Endothelial cell of umbilical vein (primary cell): ENCODE results near the gene PPP2R5B. TPM values are rescaled to one million over a fixed set of nuclear protein-coding genes. Genes with fewer than 3 reads are reported as not detected.

ENCODE experiments used
- BruUV-seq: library from RNA; stranded (reverse); fragments of 400-500 nt; replicated peaks from 2 replicates; lab custom pipeline; 2021; lab: Mats Ljungman, UMichigan
- CTCF ChIA-PET: fragments of 300-600, 350-600 bp; sonication (Branson Sonifier 250); formaldehyde crosslinking; loops from one replicate; lab custom pipeline; 2021; ENCODE audit warnings: antibody characterized with exemption, inconsistent platforms; lab: Charles Lee
- POLR2A ChIA-PET: fragments of 300-600, 350-600 bp; sonication (Branson Sonifier 250); formaldehyde crosslinking; loops from one replicate; lab custom pipeline; 2021; ENCODE audit warnings: antibody characterized with exemption, inconsistent platforms; lab: Charles Lee
- DNase-seq: peaks from one replicate; pipeline ENCODE4 v3.0.0-alpha.2; 2011; ENCODE audit warnings: low read depth, low spot score
- FAIRE-seq: peaks from 2 replicates; lab custom pipeline; 2011; peaks lifted over from hg19 to GRCh38; lab: Jason Lieb, UNC
- H2AFZ ChIP-seq: 2 replicates; pipeline ENCODE4 v1.6.0; 2012; ENCODE audit warnings: low read depth, low read length, control low read depth, inconsistent platforms
- H3K27ac ChIP-seq: 2 replicates; pipeline ENCODE4 v1.5.1; 2011; ENCODE audit warnings: low read depth, mild to moderate bottlenecking, control low read depth, low read length, moderate library complexity; ENCODE audit not compliant: insufficient read depth
- H3K27me3 ChIP-seq, 2 experiments: 2 replicates each; pipeline versions ENCODE4 v1.6.0 to v1.6.1; 2011; ENCODE audit warnings: low read length in 2 of 2, mixed read lengths in 1 of 2; ENCODE audit not compliant: control insufficient read depth in 2 of 2, insufficient read depth in 2 of 2
- H3K36me3 ChIP-seq, 2 experiments: 2 replicates in 1 of 2; 3 replicates in 1 of 2; pipeline ENCODE4 v1.5.1; 2011; ENCODE audit warnings: low read length in 2 of 2, mild to moderate bottlenecking in 1 of 2, moderate library complexity in 1 of 2; ENCODE audit not compliant: control insufficient read depth in 2 of 2, insufficient read depth in 2 of 2; ENCODE audit errors: extremely low read depth in 1 of 2
- H3K4me1 ChIP-seq: 3 replicates; pipeline ENCODE4 v1.5.1; 2011; ENCODE audit warnings: mild to moderate bottlenecking, low read length; ENCODE audit not compliant: control insufficient read depth, insufficient read depth; ENCODE audit errors: extremely low read depth
- H3K4me2 ChIP-seq: 2 replicates; pipeline ENCODE4 v1.6.1; 2011; ENCODE audit warnings: low read length, control low read depth, mixed read lengths; ENCODE audit not compliant: insufficient read depth
- H3K4me3 ChIP-seq, 3 experiments: fragments of 200-600 bp in 1 of 3; sonication (generic), shearing (Covaris generic) in 1 of 3; replicated peaks in 1 of 3; 2 replicates each; pipeline ENCODE4 v1.5.1; 2011 to 2016; ENCODE audit warnings: control low read depth in 3 of 3, low read length in 3 of 3, mild to moderate bottlenecking in 2 of 3, inconsistent platforms in 1 of 3, low read depth in 1 of 3, moderate library complexity in 1 of 3; ENCODE audit not compliant: insufficient read depth in 1 of 3
- H3K79me2 ChIP-seq: 2 replicates; pipeline ENCODE4 v1.6.0; 2012; ENCODE audit warnings: low read length, inconsistent platforms; ENCODE audit not compliant: control insufficient read depth, insufficient read depth
- H3K9ac ChIP-seq: replicated peaks from 2 replicates; pipeline ENCODE3; 2011; ENCODE audit warnings: low read length, control low read depth; ENCODE audit not compliant: insufficient read depth; ENCODE audit errors: extremely low read depth
- H3K9me1 ChIP-seq: replicated peaks from 3 replicates; pipeline ENCODE4 v1.6.0; 2011; ENCODE audit warnings: mild to moderate bottlenecking, low read length; ENCODE audit not compliant: control insufficient read depth, insufficient read depth; ENCODE audit errors: extremely low read depth
- H3K9me3 ChIP-seq: replicated peaks from 2 replicates; pipeline ENCODE4 v1.5.1; 2012; ENCODE audit warnings: low read length, inconsistent platforms; ENCODE audit not compliant: control insufficient read depth, insufficient read depth
- H4K20me1 ChIP-seq: replicated peaks from 2 replicates; pipeline ENCODE3; 2011; ENCODE audit warnings: mild to moderate bottlenecking, low read length; ENCODE audit not compliant: control insufficient read depth, insufficient read depth; ENCODE audit errors: extremely low read depth
- CTCF ChIP-seq, 2 donors: IDR thresholded peaks; 1 replicate in 1 of 2; 2 replicates in 1 of 2; pipeline ENCODE4 v1.5.1; 2011; ENCODE audit warnings: low read length in 2 of 2, mild to moderate bottlenecking in 2 of 2, moderate library complexity in 2 of 2, control low read depth in 1 of 2, inconsistent platforms in 1 of 2, low read depth in 1 of 2; ENCODE audit not compliant: insufficient read depth in 1 of 2; ENCODE audit errors: extremely low read depth in 1 of 2
- EZH2 ChIP-seq: IDR thresholded peaks from 2 replicates; pipeline ENCODE4 v1.6.1; 2012; ENCODE audit warnings: borderline replicate concordance, low read depth, mild to moderate bottlenecking, moderate library complexity, low read length, inconsistent platforms; ENCODE audit not compliant: severe bottlenecking
- FOS ChIP-seq: IDR thresholded peaks from 2 replicates; pipeline ENCODE4 v1.6.1; 2011; ENCODE audit warnings: mild to moderate bottlenecking, low read length, moderate library complexity, borderline replicate concordance; ENCODE audit not compliant: insufficient read depth
- GATA2 ChIP-seq: IDR thresholded peaks from 2 replicates; pipeline ENCODE4 v1.7.0; 2011; ENCODE audit warnings: low read depth, mild to moderate bottlenecking, moderate library complexity, mixed read lengths, low read length; ENCODE audit not compliant: insufficient read length, insufficient read depth
- JUN ChIP-seq: IDR thresholded peaks from 2 replicates; pipeline ENCODE4 v1.6.1; 2011; ENCODE audit warnings: borderline replicate concordance, low read depth; ENCODE audit not compliant: insufficient read length, insufficient read depth
- MAX ChIP-seq: IDR thresholded peaks from 2 replicates; pipeline ENCODE4 v1.6.1; 2011; ENCODE audit not compliant: insufficient read depth, insufficient read length
- MYC ChIP-seq: IDR thresholded peaks from one replicate; pipeline ENCODE4 v1.6.1; 2011; ENCODE audit warnings: mild to moderate bottlenecking, low read depth, low read length
- POLR2A ChIP-seq: IDR thresholded peaks from 2 replicates; pipeline ENCODE4 v1.6.1; 2012; ENCODE audit warnings: low read depth, mild to moderate bottlenecking, control low read depth, low read length
- POLR2AphosphoS5 ChIP-seq: IDR thresholded peaks from 2 replicates; pipeline ENCODE4 v1.6.1; 2012; ENCODE audit warnings: low read depth, mild to moderate bottlenecking, control low read depth, low read length, moderate library complexity; ENCODE audit not compliant: insufficient read depth
- dilution Hi-C: fragments of 300-500 bp; cut with MboI; formaldehyde crosslinking; loops from one replicate; pipeline ENCODE4 v1.15.0; 2019; ENCODE audit warnings: low sequenced_read_pairs; ENCODE audit not compliant: extremely low pct_ligation_motif_present
- intact Hi-C: fragments of 100-400 bp; cut with micrococcal nuclease; formaldehyde crosslinking; loops from one replicate; pipeline ENCODE4 v1.10.0; 2022
- polyA plus RNA-seq, 4 experiments: library from polyadenylated mRNA; depleted of rRNA in 3 of 4; stranded (reverse) in 3 of 4; unstranded in 1 of 4; fragments of >200 nt; gene quantifications; 2 replicates each; pipeline versions ENCODE4 v1.2.1 to v1.2.3, GENCODE V29; 2011 to 2012; ENCODE audit warnings: missing spikeins in 1 of 4
- total RNA-seq: library from RNA; stranded (reverse); gene quantifications from 2 replicates; pipeline ENCODE4 v1.2.3, GENCODE V29; 2021

Gene PPP2R5B
- total and polyA plus RNA-seq, 2 donors (not counting 3 experiments of a cell fraction or from before 2014, with no cell fraction given), result 17.6 to 17.8 TPM

GRCh38 chr11:64924910-64925284 lies 408 bp downstream of the PPP2R5B start:
- Histone ChIP-seq H3K9ac (peak overlapping the region; percentile 64), H3K9me1 (no peaks in the 10 kb centered on the region), H3K4me3 (peak overlapping the region; percentile 40 to 88 (median 81)), H3K4me2 (peak overlapping the region; percentile 75), H3K79me2 (no peaks in the 10 kb centered on the region), H3K27ac (no peak overlapping the region), H3K27me3 (no peaks in the 10 kb centered on the region), H3K36me3 (peaks cover 3 to 8% of the 10 kb centered on the region in 2 experiments), H3K9me3 (no peaks in the 10 kb centered on the region), H4K20me1 (no peaks in the 10 kb centered on the region), H3K4me1 (peaks cover 7% of the 10 kb centered on the region), H2AFZ (peak overlapping the region; percentile 95)
- BruUV-seq, result no TSS peak
- dilution Hi-C loops (no loop called here), intact Hi-C loops (loop anchor here (2.0 kb wide), 1 partner anchor 72 kb away; the partner anchor contains the start of gene BATF2)
- FAIRE-seq, result no peak
- ChIA-PET CTCF (interaction anchor here (1.5 to 3.7 kb wide), 3 partner anchors 46 to 89 kb away, joined by 3 to 24 read pairs (median 10); partner anchors contain the start of genes ARL2 and BATF2), POLR2A (no interaction called here)
- TF ChIP-seq MYC (no peak), EZH2 (no peak), CTCF (IDR thresholded peaks at IDR 0.05; ENCODE audit: extremely low read depth in 1 of 2, insufficient read depth in 1 of 2, low read depth in 1 of 2, low read length in 2 of 2) (no peak), POLR2AphosphoS5 (no peak), POLR2A (no peak), JUN (no peak), MAX (no peak), GATA2 (no peak), FOS (no peak)
- no peak for DNase-seq
